H9 (cell line): ENCODE data around the gene VSTM2L. TPM values are rescaled to one million over a fixed set of nuclear protein-coding genes. Genes with fewer than 3 reads are reported as not detected.
A peak's percentile ranks its signal among the peaks of the same experiment; 100 is the strongest.

Source experiments
- DNase-seq: peaks from one replicate; pipeline ENCODE4 v3.0.0-alpha.2; 2017
- H2AFZ ChIP-seq: one replicate; pipeline ENCODE4 v1.6.1; 2013; ENCODE audit warnings: mild to moderate bottlenecking, low read length, control low read depth, moderate library complexity
- H2AK5ac ChIP-seq: 2 replicates; pipeline ENCODE4 v1.6.1; 2013; ENCODE audit warnings: low read length, control low read depth, mixed read lengths; ENCODE audit not compliant: insufficient read length
- H2BK120ac ChIP-seq: one replicate; pipeline ENCODE4 v1.6.1; 2013; ENCODE audit warnings: low read depth, mild to moderate bottlenecking, low read length, control low read depth, inconsistent platforms; ENCODE audit not compliant: poor library complexity, severe bottlenecking
- H2BK12ac ChIP-seq: 2 replicates; pipeline ENCODE4 v1.6.1; 2013; ENCODE audit warnings: low read length, control low read depth, mixed read lengths, low read depth; ENCODE audit not compliant: insufficient read length
- H2BK15ac ChIP-seq: 2 replicates; pipeline ENCODE4 v1.6.1; 2013; ENCODE audit warnings: low read depth, low read length, control low read depth
- H2BK20ac ChIP-seq: one replicate; pipeline ENCODE4 v1.6.1; 2013; ENCODE audit warnings: low read depth, mild to moderate bottlenecking, low read length, control low read depth, inconsistent platforms; ENCODE audit not compliant: poor library complexity, severe bottlenecking
- H2BK5ac ChIP-seq: 2 replicates; pipeline ENCODE4 v1.6.1; 2013; ENCODE audit warnings: low read length, control low read depth, mixed read lengths; ENCODE audit not compliant: insufficient read length
- H3K14ac ChIP-seq: 2 replicates; pipeline ENCODE4 v1.6.1; 2013; ENCODE audit warnings: low read length, control low read depth; ENCODE audit not compliant: insufficient read depth
- H3K18ac ChIP-seq: 2 replicates; pipeline ENCODE4 v1.6.1; 2013; ENCODE audit warnings: low read depth, mild to moderate bottlenecking, mixed read lengths, low read length, control low read depth; ENCODE audit not compliant: insufficient read length
- H3K23ac ChIP-seq: 2 replicates; pipeline ENCODE4 v1.6.1; 2013; ENCODE audit warnings: low read length, control low read depth, mixed read lengths, low read depth; ENCODE audit not compliant: insufficient read length
- H3K23me2 ChIP-seq: 2 replicates; pipeline ENCODE4 v1.6.1; 2013; ENCODE audit warnings: low read depth, mild to moderate bottlenecking, mixed read lengths, low read length, control low read depth; ENCODE audit not compliant: insufficient read length, poor library complexity, severe bottlenecking
- H3K27ac ChIP-seq: 2 replicates; pipeline ENCODE4 v1.5.1; 2013; ENCODE audit warnings: low read length, control low read depth, mixed read lengths, low read depth; ENCODE audit not compliant: insufficient read length
- H3K27me3 ChIP-seq: 2 replicates; pipeline ENCODE4 v1.6.1; 2013; ENCODE audit warnings: low read length, control low read depth, inconsistent platforms; ENCODE audit not compliant: insufficient read depth
- H3K4ac ChIP-seq: 2 replicates; pipeline ENCODE4 v1.6.1; 2013; ENCODE audit warnings: low read depth, mild to moderate bottlenecking, control low read depth, inconsistent platforms, low read length, moderate library complexity
- H3K4me1 ChIP-seq: 2 replicates; pipeline ENCODE4 v1.6.1; 2013; ENCODE audit warnings: low read length, control low read depth, inconsistent platforms; ENCODE audit not compliant: insufficient read depth
- H3K4me2 ChIP-seq: 2 replicates; pipeline ENCODE4 v1.6.1; 2013; ENCODE audit warnings: low read length, control low read depth, mixed read lengths; ENCODE audit not compliant: insufficient read length, insufficient read depth
- H3K56ac ChIP-seq: 2 replicates; pipeline ENCODE4 v1.6.1; 2013; ENCODE audit warnings: low read depth, mild to moderate bottlenecking, mixed read lengths, low read length, control low read depth; ENCODE audit not compliant: insufficient read length
- H3K79me1 ChIP-seq: 2 replicates; pipeline ENCODE4 v1.6.1; 2013; ENCODE audit warnings: low read depth, mild to moderate bottlenecking, moderate library complexity, low read length, control low read depth, inconsistent platforms; ENCODE audit not compliant: insufficient read depth, poor library complexity, severe bottlenecking
- H3K79me2 ChIP-seq: 2 replicates; pipeline ENCODE4 v1.6.1; 2013; ENCODE audit warnings: low read length, control low read depth, inconsistent platforms; ENCODE audit not compliant: insufficient read depth
- H3K9ac ChIP-seq: 2 replicates; pipeline ENCODE4 v1.6.1; 2013; ENCODE audit warnings: low read length, control low read depth, mixed read lengths; ENCODE audit not compliant: insufficient read length; ENCODE audit errors: extremely low read depth
- H3K9me3 ChIP-seq: one replicate; pipeline ENCODE4 v1.6.1; 2013; ENCODE audit warnings: low read depth, low read length, inconsistent platforms; ENCODE audit not compliant: control insufficient read depth
- H3T11ph ChIP-seq: one replicate; pipeline ENCODE4 v1.6.1; 2013; ENCODE audit warnings: mild to moderate bottlenecking, low read length, control low read depth, inconsistent platforms
- H4K20me1 ChIP-seq: one replicate; pipeline ENCODE4 v1.6.1; 2013; ENCODE audit not compliant: control insufficient read depth, insufficient read length, insufficient read depth
- H4K5ac ChIP-seq: 2 replicates; pipeline ENCODE4 v1.6.1; 2013; ENCODE audit warnings: low read depth, mild to moderate bottlenecking, mixed read lengths, low read length, control low read depth; ENCODE audit not compliant: insufficient read length
- H4K8ac ChIP-seq: replicated peaks from 2 replicates; pipeline ENCODE4 v1.6.1; 2013; ENCODE audit warnings: low read length, control low read depth, mixed read lengths, low read depth; ENCODE audit not compliant: insufficient read length
- H4K91ac ChIP-seq: 2 replicates; pipeline ENCODE4 v1.6.1; 2013; ENCODE audit warnings: low read depth, mild to moderate bottlenecking, moderate library complexity, mixed read lengths, low read length, control low read depth; ENCODE audit not compliant: insufficient read length
- H3K27ac Mint-ChIP-seq, 3 experiments: 2 replicates in 2 of 3; 3 replicates in 1 of 3; pipeline ENCODE4 v1.8.0; 2020 to 2021; ENCODE audit warnings: mixed read lengths in 3 of 3, mild to moderate bottlenecking in 1 of 3, moderate library complexity in 1 of 3
- H3K27me3 Mint-ChIP-seq: 2 replicates; pipeline ENCODE4 v1.8.0; 2021; ENCODE audit warnings: low read depth, mild to moderate bottlenecking, moderate library complexity, mixed read lengths
- H3K36me3 Mint-ChIP-seq, 3 experiments: 2 replicates in 2 of 3; 3 replicates in 1 of 3; pipeline ENCODE4 v1.8.0; 2020 to 2021; ENCODE audit warnings: low read depth in 3 of 3, mixed read lengths in 3 of 3; ENCODE audit not compliant: insufficient read depth in 1 of 3
- H3K4me1 Mint-ChIP-seq, 2 experiments: 2 replicates each; pipeline ENCODE4 v1.8.0; 2020; ENCODE audit warnings: mixed read lengths in 2 of 2
- H3K4me3 Mint-ChIP-seq, 2 experiments: 2 replicates in 1 of 2; 3 replicates in 1 of 2; pipeline ENCODE4 v1.8.0; 2020 to 2021; ENCODE audit warnings: mild to moderate bottlenecking in 2 of 2, mixed read lengths in 2 of 2, moderate library complexity in 1 of 2
- H3K9me3 Mint-ChIP-seq, 2 experiments: 2 replicates in 1 of 2; 3 replicates in 1 of 2; pipeline ENCODE4 v1.8.0; 2020; ENCODE audit warnings: mild to moderate bottlenecking in 2 of 2, mixed read lengths in 2 of 2, moderate library complexity in 1 of 2
- CTCF ChIP-seq: fragments of 200-600 bp; sonication (generic); conservative IDR thresholded peaks from 3 replicates; pipeline ENCODE4 v1.8.0; 2021; ENCODE audit warnings: antibody characterized with exemption, mild to moderate bottlenecking
- WGBS: extraction: QIAGEN DNeasy Blood & Tissue Kit; methylation state at CpG from one replicate; pipeline ENCODE4 v1.1.7; 2013; ENCODE audit warnings: missing lambda C conversion rate, low lambda C conversion rate, mixed read lengths; ENCODE audit not compliant: insufficient read length; ENCODE audit errors: extremely low coverage; 5-methylcytosine and 5-hydroxymethylcytosine counted together
- total RNA-seq: library from RNA; stranded (reverse); gene quantifications from 2 replicates; pipeline ENCODE4 v1.2.1, GENCODE V29; 2021

VSTM2L gene
- total RNA-seq, 1 experiment from 2014 or later: 2.1 TPM

GRCh38 chr20:37890108-37890507 lies 12.8 kb upstream of the VSTM2L start:
- Mint-ChIP-seq H3K9me3 (no peaks in the 10 kb centered on the region), H3K4me1 (no peaks in the 10 kb centered on the region), H3K4me3 (no peak overlapping the region), H3K27ac (peak overlapping the region in 1 of 3 experiments; percentile 57; a peak in 1 of 7 replicates), H3K36me3 (no peaks in the 10 kb centered on the region), H3K27me3 (no peaks in the 10 kb centered on the region)
- H3T11ph ChIP-seq: no peak overlapping the region
- no peak overlapping the region; the same call in 1 of the 2 replicates for H3K14ac ChIP-seq
- no peak overlapping the region for H3K18ac ChIP-seq
- no peaks in the 10 kb centered on the region for H4K20me1 ChIP-seq
- no peak overlapping the region for H3K4ac ChIP-seq
- H2AK5ac ChIP-seq: no peak overlapping the region
- no peak overlapping the region for H4K91ac ChIP-seq
- H3K9ac ChIP-seq: no peak overlapping the region
- H3K27me3 ChIP-seq: no peaks in the 10 kb centered on the region
- no peak overlapping the region for H3K27ac ChIP-seq
- H3K9me3 ChIP-seq: no peaks in the 10 kb centered on the region
- no peaks in the 10 kb centered on the region for H3K79me2 ChIP-seq
- no peak overlapping the region for H3K56ac ChIP-seq
- no peak for DNase-seq
- no peak overlapping the region for H2BK120ac ChIP-seq
- no peaks in the 10 kb centered on the region for H3K4me1 ChIP-seq
- no peak overlapping the region for H4K8ac ChIP-seq
- H2BK5ac ChIP-seq: no peak overlapping the region
- H2BK20ac ChIP-seq: no peak overlapping the region
- no peak overlapping the region for H3K4me2 ChIP-seq
- peaks cover 2% of the 10 kb centered on the region for H3K23me2 ChIP-seq
- WGBS: no CpG with 5 or more reads among the region's 5 CpGs
- H2BK15ac ChIP-seq: no peak overlapping the region
- no peak overlapping the region for H2BK12ac ChIP-seq
- H4K5ac ChIP-seq: no peak overlapping the region
- no peaks in the 10 kb centered on the region for H3K79me1 ChIP-seq
- no peak for TF ChIP-seq CTCF
- no peak overlapping the region for H3K23ac ChIP-seq
- no peak overlapping the region for H2AFZ ChIP-seq
